ENCODE measurements around the gene LIN52.

DNA sequence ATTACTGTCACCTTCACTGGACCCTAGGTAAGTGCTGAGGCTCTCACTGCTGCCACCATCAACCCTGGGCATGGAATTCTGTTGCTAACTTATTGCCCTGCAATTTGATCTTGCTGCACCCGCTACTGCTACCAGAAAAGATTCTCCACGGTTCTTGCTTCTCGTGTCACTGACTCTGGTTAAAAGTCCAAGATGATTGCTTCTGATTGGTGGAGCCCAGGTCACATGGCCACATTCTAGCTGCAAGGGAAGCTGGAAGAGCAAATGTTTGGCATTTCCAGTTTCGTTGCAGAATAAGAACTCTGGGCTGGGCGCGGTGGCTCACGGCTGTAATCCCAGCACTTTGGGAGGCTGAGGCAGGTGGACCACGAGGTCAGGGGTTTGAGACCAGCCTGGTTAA is 147.0 kb downstream of the LIN52 start:
- TF ChIP-seq, protein P1, sequence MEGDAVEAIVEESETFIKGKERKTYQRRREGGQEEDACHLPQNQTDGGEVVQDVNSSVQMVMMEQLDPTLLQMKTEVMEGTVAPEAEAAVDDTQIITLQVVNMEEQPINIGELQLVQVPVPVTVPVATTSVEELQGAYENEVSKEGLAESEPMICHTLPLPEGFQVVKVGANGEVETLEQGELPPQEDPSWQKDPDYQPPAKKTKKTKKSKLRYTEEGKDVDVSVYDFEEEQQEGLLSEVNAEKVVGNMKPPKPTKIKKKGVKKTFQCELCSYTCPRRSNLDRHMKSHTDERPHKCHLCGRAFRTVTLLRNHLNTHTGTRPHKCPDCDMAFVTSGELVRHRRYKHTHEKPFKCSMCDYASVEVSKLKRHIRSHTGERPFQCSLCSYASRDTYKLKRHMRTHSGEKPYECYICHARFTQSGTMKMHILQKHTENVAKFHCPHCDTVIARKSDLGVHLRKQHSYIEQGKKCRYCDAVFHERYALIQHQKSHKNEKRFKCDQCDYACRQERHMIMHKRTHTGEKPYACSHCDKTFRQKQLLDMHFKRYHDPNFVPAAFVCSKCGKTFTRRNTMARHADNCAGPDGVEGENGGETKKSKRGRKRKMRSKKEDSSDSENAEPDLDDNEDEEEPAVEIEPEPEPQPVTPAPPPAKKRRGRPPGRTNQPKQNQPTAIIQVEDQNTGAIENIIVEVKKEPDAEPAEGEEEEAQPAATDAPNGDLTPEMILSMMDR (IDR thresholded peaks at IDR 0.05): no peak
- no peak for TF ChIP-seq POLR2A (IDR thresholded peaks at IDR 0.05)
- TF ChIP-seq POLR2AphosphoS5 (IDR thresholded peaks at IDR 0.05): no peak
